Uterus (tissue), 2 donors: Measurements from ENCODE around the gene BBS7.

Experiments
- CTCF ChIP-seq, 4 experiments: fragments of 200-600 bp in 2 of 4; fragments of 450-650 bp in 2 of 4; sonication (generic) in 2 of 4; IDR thresholded peaks; one replicate each; pipeline ENCODE4 v1.5.1; 2016 to 2019; ENCODE audit warnings: antibody characterized with exemption in 4 of 4, mild to moderate bottlenecking in 2 of 4, moderate library complexity in 1 of 4
- POLR2A ChIP-seq, 2 donors: fragments of 450-650 bp; IDR thresholded peaks; one replicate each; pipeline ENCODE4 v1.6.1; 2016; ENCODE audit warnings: antibody characterized with exemption in 2 of 2, mild to moderate bottlenecking in 1 of 2, moderate library complexity in 1 of 2

GRCh38 chr4:121777625-121778024 is 92.6 kb downstream of the BBS7 start:
- TF ChIP-seq CTCF (IDR thresholded peaks at IDR 0.05) (no peak), POLR2A (IDR thresholded peaks at IDR 0.05) (no peak)
